HepG2 (cell line): Measurements from ENCODE around the gene RUNX3. TPM values are rescaled to one million over a fixed set of nuclear protein-coding genes. Genes with fewer than 3 reads are reported as not detected.

Experiments
- CBX2 ChIP-seq, 2 experiments: fragments of 200-600 bp in 1 of 2; sonication (generic); formaldehyde crosslinking in 1 of 2; IDR thresholded peaks; 2 replicates each; pipeline versions ENCODE4 v1.7.0 to v1.8.1; 2018 to 2022; ENCODE audit warnings: low read depth in 2 of 2, low read length in 1 of 2, mild to moderate bottlenecking in 1 of 2, missing genetic modification reagents in 1 of 2
- CHCHD3 ChIP-seq: sonication (generic); formaldehyde crosslinking; IDR thresholded peaks from 2 replicates; pipeline ENCODE4 v1.8.0; 2022; ENCODE audit warnings: mild to moderate bottlenecking, missing genetic modification reagents, moderate library complexity
- DBP ChIP-seq: sonication (generic); formaldehyde crosslinking; IDR thresholded peaks from 2 replicates; pipeline ENCODE4 v1.4.0; 2020; ENCODE audit warnings: missing genetic modification reagents; ENCODE audit errors: not compliant biosample characterization
- EEA1 ChIP-seq: sonication (generic); formaldehyde crosslinking; IDR thresholded peaks from 2 replicates; pipeline ENCODE4 v1.5.1; 2020; ENCODE audit warnings: mild to moderate bottlenecking, missing genetic modification reagents, borderline replicate concordance
- EZH2 ChIP-seq: conservative IDR thresholded peaks from 2 replicates; pipeline ENCODE4 v1.6.1; 2012; ENCODE audit warnings: mild to moderate bottlenecking, low read depth, low read length, moderate library complexity
- FOXP1 ChIP-seq, 2 experiments: fragments of 450-650 bp in 1 of 2; IDR thresholded peaks; 2 replicates each; pipeline ENCODE4 v1.6.1; 2017 to 2018; ENCODE audit warnings: antibody characterized with exemption in 1 of 2
- GABPB1 ChIP-seq: IDR thresholded peaks from 2 replicates; pipeline ENCODE4 v1.6.1; 2016; ENCODE audit warnings: mild to moderate bottlenecking, missing genetic modification reagents, moderate library complexity, missing compliant biosample characterization
- HIVEP1 ChIP-seq: sonication (generic); formaldehyde crosslinking; IDR thresholded peaks from 2 replicates; pipeline ENCODE4 v1.4.0; 2020; ENCODE audit warnings: mild to moderate bottlenecking, missing genetic modification reagents
- KDM5B ChIP-seq: sonication (generic); formaldehyde crosslinking; IDR thresholded peaks from 2 replicates; pipeline ENCODE4 v1.4.0; 2020; ENCODE audit warnings: missing genetic modification reagents, mild to moderate bottlenecking, borderline replicate concordance
- KLF11 ChIP-seq: IDR thresholded peaks from 2 replicates; pipeline ENCODE4 v1.6.1; 2016; ENCODE audit warnings: missing compliant biosample characterization
- LBX2 ChIP-seq: sonication (generic); formaldehyde crosslinking; IDR thresholded peaks from 2 replicates; pipeline ENCODE4 v1.5.0; 2020; ENCODE audit warnings: missing genetic modification reagents, mild to moderate bottlenecking, borderline replicate concordance
- MED1 ChIP-seq: sonication (generic); formaldehyde crosslinking; IDR thresholded peaks from 2 replicates; pipeline ENCODE4 v1.4.0; 2020; ENCODE audit warnings: missing genetic modification reagents
- SRSF1 ChIP-seq: fragments of 200-400 bp; formaldehyde crosslinking; optimal IDR thresholded peaks from 2 replicates; pipeline ENCODE3; 2017; ENCODE audit warnings: mild to moderate bottlenecking, low read depth, low read length, moderate library complexity
- TAF15 ChIP-seq: fragments of 200-400 bp; formaldehyde crosslinking; IDR thresholded peaks from one replicate; pipeline ENCODE4 v1.6.1; 2018; ENCODE audit warnings: mild to moderate bottlenecking, low read depth, low read length; ENCODE audit not compliant: poor library complexity, severe bottlenecking
- ZFAT ChIP-seq: sonication (generic); formaldehyde crosslinking; conservative IDR thresholded peaks from 2 replicates; pipeline ENCODE4 v1.8.1; 2023; ENCODE audit warnings: missing genetic modification reagents, inconsistent platforms
- ZNF121 ChIP-seq: sonication (generic); formaldehyde crosslinking; IDR thresholded peaks from 2 replicates; pipeline ENCODE4 v1.5.0; 2020; ENCODE audit warnings: mild to moderate bottlenecking, missing genetic modification reagents
- ZNF235 ChIP-seq: sonication (generic); formaldehyde crosslinking; IDR thresholded peaks from 2 replicates; pipeline ENCODE4 v1.8.1; 2023; ENCODE audit warnings: mild to moderate bottlenecking, missing genetic modification reagents, borderline replicate concordance
- ZNF468 ChIP-seq: sonication (generic); formaldehyde crosslinking; IDR thresholded peaks from 2 replicates; pipeline ENCODE4 v1.8.0; 2022; ENCODE audit warnings: mild to moderate bottlenecking, moderate library complexity, missing genetic modification reagents
- ZNF556 ChIP-seq: sonication (generic); formaldehyde crosslinking; IDR thresholded peaks from 2 replicates; pipeline ENCODE4 v1.4.0; 2020; ENCODE audit warnings: mild to moderate bottlenecking, missing genetic modification reagents, borderline replicate concordance
- polyA plus RNA-seq, 8 experiments: library from polyadenylated mRNA; depleted of rRNA in 3 of 8; stranded (reverse) in 7 of 8; unstranded in 1 of 8; fragments of >200 nt; fragmentation: Illumina TruSeq in 4 of 8; extraction: Trizol in 4 of 8; gene quantifications; 2 replicates each; pipeline versions ENCODE4 v1.2.1 to v1.2.3, GENCODE V29; 2011 to 2016; ENCODE audit warnings: low read depth in 4 of 8, missing spikeins in 1 of 8, mixed read lengths in 1 of 8; ENCODE audit not compliant: insufficient read depth in 1 of 8
- total RNA-seq, 5 experiments: library from RNA; depleted of rRNA; stranded (reverse); fragments of >200 nt; fragmentation: Illumina TruSeq; extraction: Trizol; gene quantifications; 2 replicates each; pipeline ENCODE4 v1.2.3, GENCODE V29; 2016; ENCODE audit warnings: low read depth in 1 of 5
- TF ChIP-seq, protein P1 (sequence below): sonication (generic); formaldehyde crosslinking; IDR thresholded peaks from 2 replicates; pipeline ENCODE4 v1.5.0; 2020; ENCODE audit warnings: missing genetic modification reagents
- TF ChIP-seq, protein P2 (sequence below): sonication (generic); formaldehyde crosslinking; IDR thresholded peaks from 2 replicates; pipeline ENCODE4 v1.5.0; 2020; ENCODE audit warnings: missing genetic modification reagents
- TF ChIP-seq, protein P3 (sequence below): sonication (generic); formaldehyde crosslinking; IDR thresholded peaks from 2 replicates; pipeline ENCODE4 v1.4.0; 2020; ENCODE audit warnings: missing genetic modification reagents

Gene RUNX3
- total and polyA plus RNA-seq, 2 of the 13 experiments (the other 11 are each of a cell fraction or from before 2014, with no cell fraction given): 0.04 to 0.22 TPM

GRCh38 chr1:24931468-24932231, 1.6 kb upstream of the RUNX3 start (continued):
- TF ChIP-seq EZH2 (peak; percentile 48; the same call in 1 of the 2 replicates), EEA1 (CRISPR knock-in tag) (no peak), DBP (CRISPR knock-in tag) (no peak), CHCHD3 (CRISPR knock-in tag) (0 out of 2 replicates have a peak, but pooled peaks have one; percentile 64), KLF11 (no peak), LBX2 (CRISPR knock-in tag) (no peak), GABPB1 (CRISPR knock-in tag) (peak; percentile 40; the same call in 1 of the 2 replicates), KDM5B (CRISPR knock-in tag) (peak; percentile 63; the same call in 1 of the 2 replicates), SRSF1 (no peak), ZNF235 (CRISPR knock-in tag) (0 out of 2 replicates have a peak, but pooled peaks have one; percentile 27), HIVEP1 (CRISPR knock-in tag) (peak; percentile 46; the same call in 1 of the 2 replicates), ZNF121 (CRISPR knock-in tag) (no peak), FOXP1 (IDR thresholded peaks at IDR 0.05) (no peak), FOXP1 (CRISPR knock-in tag; IDR thresholded peaks at IDR 0.05) (no peak), ZNF556 (0 out of 2 replicates have a peak, but pooled peaks have one; percentile 35), MED1 (CRISPR knock-in tag) (0 out of 2 replicates have a peak, but pooled peaks have one; percentile 10), TAF15 (no peak), ZFAT (CRISPR knock-in tag) (no peak), ZNF468 (CRISPR knock-in tag) (0 out of 2 replicates have a peak, but pooled peaks have one; percentile 43), CBX2 (IDR thresholded peaks at IDR 0.05; ENCODE audit: low read depth, low read length) (peak; percentile 89), CBX2 (CRISPR knock-in tag; IDR thresholded peaks at IDR 0.05; ENCODE audit: low read depth) (peak; percentile 93)
- TF ChIP-seq, protein P1, sequence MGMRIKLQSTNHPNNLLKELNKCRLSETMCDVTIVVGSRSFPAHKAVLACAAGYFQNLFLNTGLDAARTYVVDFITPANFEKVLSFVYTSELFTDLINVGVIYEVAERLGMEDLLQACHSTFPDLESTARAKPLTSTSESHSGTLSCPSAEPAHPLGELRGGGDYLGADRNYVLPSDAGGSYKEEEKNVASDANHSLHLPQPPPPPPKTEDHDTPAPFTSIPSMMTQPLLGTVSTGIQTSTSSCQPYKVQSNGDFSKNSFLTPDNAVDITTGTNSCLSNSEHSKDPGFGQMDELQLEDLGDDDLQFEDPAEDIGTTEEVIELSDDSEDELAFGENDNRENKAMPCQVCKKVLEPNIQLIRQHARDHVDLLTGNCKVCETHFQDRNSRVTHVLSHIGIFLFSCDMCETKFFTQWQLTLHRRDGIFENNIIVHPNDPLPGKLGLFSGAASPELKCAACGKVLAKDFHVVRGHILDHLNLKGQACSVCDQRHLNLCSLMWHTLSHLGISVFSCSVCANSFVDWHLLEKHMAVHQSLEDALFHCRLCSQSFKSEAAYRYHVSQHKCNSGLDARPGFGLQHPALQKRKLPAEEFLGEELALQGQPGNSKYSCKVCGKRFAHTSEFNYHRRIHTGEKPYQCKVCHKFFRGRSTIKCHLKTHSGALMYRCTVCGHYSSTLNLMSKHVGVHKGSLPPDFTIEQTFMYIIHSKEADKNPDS (CRISPR knock-in tag): 0 out of 2 replicates have a peak, but pooled peaks have one; percentile 29
- TF ChIP-seq, protein P2, sequence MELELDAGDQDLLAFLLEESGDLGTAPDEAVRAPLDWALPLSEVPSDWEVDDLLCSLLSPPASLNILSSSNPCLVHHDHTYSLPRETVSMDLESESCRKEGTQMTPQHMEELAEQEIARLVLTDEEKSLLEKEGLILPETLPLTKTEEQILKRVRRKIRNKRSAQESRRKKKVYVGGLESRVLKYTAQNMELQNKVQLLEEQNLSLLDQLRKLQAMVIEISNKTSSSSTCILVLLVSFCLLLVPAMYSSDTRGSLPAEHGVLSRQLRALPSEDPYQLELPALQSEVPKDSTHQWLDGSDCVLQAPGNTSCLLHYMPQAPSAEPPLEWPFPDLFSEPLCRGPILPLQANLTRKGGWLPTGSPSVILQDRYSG (CRISPR knock-in tag): no peak
- TF ChIP-seq, protein P3, sequence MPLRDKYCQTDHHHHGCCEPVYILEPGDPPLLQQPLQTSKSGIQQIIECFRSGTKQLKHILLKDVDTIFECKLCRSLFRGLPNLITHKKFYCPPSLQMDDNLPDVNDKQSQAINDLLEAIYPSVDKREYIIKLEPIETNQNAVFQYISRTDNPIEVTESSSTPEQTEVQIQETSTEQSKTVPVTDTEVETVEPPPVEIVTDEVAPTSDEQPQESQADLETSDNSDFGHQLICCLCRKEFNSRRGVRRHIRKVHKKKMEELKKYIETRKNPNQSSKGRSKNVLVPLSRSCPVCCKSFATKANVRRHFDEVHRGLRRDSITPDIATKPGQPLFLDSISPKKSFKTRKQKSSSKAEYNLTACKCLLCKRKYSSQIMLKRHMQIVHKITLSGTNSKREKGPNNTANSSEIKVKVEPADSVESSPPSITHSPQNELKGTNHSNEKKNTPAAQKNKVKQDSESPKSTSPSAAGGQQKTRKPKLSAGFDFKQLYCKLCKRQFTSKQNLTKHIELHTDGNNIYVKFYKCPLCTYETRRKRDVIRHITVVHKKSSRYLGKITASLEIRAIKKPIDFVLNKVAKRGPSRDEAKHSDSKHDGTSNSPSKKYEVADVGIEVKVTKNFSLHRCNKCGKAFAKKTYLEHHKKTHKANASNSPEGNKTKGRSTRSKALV (CRISPR knock-in tag): peak; percentile 78; the same call in 1 of the 2 replicates
